GM18873 (cell line): ENCODE measurements around the gene GPX4.

Experiments used
- ATAC-seq: cut with Tn5 transposase; IDR thresholded peaks from one replicate; pipeline ENCODE4 v1.9.1; 2021; ENCODE audit warnings: mild to moderate bottlenecking, moderate library complexity, moderate number of reproducible peaks; ENCODE audit not compliant: unreplicated experiment, low FRiP score

Gene GPX4, protein sequence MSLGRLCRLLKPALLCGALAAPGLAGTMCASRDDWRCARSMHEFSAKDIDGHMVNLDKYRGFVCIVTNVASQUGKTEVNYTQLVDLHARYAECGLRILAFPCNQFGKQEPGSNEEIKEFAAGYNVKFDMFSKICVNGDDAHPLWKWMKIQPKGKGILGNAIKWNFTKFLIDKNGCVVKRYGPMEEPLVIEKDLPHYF

DNA sequence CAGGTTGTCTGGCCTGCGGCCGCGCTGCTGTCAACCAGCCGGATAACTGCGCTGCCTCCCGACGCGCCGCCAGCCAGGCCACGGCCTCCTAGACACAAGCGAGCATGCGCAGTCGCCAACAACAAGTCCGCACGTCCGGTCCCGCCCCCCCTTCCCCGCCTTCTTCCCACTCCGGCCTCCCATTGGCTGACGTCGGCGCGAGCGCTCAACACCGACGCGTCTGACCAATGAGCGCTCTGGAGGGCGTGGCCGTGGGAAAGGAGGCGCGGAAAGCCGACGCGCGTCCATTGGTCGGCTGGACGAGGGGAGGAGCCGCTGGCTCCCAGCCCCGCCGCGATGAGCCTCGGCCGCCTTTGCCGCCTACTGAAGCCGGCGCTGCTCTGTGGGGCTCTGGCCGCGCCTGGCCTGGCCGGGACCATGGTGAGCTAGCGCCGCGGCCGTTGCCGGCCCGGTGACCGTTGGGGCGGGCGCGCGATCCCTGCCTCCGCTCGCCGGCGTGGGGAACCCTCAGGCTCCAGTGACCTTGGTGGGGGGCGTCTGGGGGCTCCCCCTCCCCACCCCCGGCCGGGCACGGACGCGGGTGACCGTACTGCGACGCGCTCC lies at the start of gene GPX4:
GPX4 (plus strand) TSS at position 287 of the 603 bp plus-strand sequence; CDS start at position 337, 50 bp downstream.
- peak; percentile 45 for ATAC-seq

DNA sequence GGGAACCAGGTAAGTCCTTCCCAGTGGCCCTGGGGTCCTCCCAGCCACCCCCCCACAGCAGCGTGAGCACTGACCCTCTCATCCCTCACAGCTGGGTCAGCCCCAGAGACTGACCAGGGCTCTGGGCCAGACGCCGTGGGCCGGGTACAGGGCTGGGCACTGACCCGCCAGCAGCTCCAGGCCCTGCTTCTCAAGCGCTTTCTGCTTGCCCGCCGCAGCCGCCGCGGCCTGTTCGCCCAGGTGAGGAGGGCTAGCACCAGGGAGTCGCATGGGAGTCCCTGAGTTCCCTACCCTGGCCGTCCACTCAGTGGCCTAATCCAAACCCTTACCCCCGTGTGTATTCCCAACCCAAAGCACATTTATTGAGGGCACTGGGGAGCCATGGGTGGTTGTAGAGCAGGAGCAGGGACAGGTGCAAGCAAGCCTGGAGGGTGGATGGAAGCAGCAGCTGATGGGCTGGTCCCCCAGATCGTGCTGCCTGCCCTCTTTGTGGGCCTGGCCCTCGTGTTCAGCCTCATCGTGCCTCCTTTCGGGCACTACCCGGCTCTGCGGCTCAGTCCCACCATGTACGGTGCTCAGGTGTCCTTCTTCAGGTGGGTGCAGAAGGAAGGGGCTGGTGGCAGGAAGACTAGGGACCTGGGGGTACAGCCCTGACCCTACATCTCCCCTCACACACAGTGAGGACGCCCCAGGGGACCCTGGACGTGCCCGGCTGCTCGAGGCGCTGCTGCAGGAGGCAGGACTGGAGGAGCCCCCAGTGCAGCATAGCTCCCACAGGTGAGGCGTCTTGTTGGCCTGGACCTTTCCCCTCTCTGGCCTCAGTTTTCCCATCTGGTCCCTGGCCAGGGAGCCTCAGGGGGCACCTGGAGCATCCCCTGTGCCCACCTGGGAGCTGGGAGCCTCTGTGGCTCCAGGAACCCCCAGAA lies 49.4 kb upstream of the GPX4 start:
- ATAC-seq = no peak

DNA sequence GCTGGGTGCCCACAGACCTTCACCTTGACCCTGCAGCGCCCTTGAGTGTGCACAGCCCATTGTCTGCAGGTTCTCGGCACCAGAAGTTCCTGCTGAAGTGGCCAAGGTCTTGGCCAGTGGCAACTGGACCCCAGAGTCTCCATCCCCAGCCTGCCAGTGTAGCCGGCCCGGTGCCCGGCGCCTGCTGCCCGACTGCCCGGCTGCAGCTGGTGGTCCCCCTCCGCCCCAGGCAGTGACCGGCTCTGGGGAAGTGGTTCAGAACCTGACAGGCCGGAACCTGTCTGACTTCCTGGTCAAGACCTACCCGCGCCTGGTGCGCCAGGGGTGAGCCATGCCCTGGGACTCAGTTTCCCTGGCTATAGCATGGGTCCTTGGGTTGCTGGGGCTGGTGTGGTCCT lies 48.8 kb upstream of the GPX4 start:
- no peak for ATAC-seq

DNA sequence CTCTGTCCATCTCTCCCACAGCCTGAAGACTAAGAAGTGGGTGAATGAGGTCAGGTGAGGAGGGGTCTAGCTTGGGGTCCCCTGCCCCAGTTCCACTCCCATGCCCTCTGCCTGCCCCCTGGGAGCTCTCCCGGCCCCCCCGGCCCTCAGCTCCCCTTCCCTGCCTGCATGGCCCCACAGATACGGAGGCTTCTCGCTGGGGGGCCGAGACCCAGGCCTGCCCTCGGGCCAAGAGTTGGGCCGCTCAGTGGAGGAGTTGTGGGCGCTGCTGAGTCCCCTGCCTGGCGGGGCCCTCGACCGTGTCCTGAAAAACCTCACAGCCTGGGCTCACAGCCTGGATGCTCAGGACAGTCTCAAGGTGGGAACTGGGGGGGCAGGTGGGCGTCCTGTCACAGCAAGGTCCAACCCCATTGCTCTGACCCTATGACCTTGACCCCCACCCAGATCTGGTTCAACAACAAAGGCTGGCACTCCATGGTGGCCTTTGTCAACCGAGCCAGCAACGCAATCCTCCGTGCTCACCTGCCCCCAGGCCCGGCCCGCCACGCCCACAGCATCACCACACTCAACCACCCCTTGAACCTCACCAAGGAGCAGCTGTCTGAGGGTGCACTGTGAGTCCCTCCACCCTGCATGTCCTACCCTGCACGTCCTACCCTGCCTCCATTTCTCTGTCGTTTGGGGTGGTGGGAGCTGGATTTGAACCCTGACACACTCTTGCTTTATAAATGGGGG lies 47.7 kb upstream of the GPX4 start:
- ATAC-seq = no peak

DNA sequence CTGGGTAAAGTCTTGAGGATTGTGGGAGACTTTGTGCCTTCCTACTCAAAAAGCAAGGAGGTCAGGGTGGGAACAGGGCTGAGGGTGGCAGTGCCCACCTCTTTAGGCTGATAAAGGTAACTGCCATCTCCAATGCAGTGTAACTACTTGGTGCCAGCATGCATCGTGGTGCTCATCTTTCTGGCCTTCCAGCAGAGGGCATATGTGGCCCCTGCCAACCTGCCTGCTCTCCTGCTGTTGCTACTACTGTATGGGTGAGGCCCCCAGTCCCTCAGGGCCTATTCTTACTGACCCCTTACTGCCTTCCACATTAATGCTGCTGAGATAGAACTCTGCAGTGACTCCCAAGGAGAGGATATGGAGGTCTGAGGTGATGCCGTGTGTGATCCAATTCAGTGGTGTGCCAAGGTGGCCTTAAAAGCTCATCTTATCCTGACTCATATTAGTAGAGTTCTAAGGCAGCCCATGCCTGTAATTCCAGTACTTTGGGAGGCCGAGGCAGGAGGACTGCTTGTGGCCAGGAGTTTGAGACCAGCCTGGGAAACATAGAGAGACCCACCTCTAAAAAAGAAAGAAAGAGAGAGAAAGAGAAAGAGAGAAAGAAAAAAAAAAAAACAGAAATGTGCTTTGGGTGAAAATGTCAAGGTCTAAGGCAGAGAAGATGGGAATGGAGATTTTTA lies 46.5 kb upstream of the GPX4 start:
- no peak for ATAC-seq

DNA sequence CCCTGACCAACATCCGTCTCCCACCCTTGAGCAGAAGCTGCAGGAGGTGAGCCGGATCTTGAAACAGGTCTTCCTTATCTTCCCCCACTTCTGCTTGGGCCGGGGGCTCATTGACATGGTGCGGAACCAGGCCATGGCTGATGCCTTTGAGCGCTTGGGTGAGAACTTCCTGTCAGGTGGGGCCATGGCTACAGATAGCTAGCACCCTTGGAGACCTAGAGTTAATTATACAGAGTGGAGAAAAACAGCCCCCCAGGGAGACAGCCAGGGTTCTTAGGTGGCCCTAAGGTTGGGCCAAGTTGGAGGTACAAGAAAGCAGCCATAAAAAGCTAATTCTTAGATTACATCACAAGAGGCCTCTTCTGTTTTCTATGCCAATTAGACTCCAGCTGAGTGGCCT lies 45.7 kb upstream of the GPX4 start:
- no peak for ATAC-seq

DNA sequence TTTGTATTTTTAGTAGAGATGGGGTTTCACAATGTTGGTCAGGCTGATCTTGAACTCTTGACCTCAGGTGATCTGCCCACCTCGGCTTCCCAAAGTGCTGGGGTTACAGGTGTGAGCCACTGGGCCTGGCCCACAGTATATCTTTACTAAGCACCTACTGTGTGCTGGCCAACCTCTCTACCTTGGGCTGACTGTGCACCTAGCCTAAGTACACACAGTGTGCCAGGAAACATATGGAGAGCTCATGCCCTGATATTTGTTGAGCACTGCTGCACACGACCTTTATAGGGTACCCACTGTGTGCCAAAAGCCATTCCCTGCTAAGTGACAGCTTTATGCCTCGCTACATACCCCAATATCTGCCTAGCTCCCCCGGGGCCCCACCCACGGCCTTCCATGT lies 43.1 kb upstream of the GPX4 start:
- ATAC-seq = no peak

DNA sequence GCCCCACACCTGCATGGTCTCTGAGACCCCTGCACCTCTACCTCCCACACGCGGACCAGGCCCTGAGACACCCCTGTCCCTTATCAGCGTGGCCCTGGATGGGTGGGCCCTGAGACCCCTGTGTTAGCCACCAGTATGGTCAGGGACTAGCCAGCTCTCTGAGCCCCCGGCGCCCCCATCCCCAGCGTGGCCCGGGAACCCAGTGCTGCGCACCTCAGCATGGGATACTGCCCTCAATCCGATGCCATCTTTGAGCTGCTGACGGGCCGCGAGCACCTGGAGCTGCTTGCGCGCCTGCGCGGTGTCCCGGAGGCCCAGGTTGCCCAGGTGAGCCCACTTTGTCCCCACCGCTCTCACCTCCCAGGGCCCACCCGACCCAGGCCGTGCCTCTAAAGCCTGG lies 41.8 kb upstream of the GPX4 start:
- ATAC-seq = no peak

DNA sequence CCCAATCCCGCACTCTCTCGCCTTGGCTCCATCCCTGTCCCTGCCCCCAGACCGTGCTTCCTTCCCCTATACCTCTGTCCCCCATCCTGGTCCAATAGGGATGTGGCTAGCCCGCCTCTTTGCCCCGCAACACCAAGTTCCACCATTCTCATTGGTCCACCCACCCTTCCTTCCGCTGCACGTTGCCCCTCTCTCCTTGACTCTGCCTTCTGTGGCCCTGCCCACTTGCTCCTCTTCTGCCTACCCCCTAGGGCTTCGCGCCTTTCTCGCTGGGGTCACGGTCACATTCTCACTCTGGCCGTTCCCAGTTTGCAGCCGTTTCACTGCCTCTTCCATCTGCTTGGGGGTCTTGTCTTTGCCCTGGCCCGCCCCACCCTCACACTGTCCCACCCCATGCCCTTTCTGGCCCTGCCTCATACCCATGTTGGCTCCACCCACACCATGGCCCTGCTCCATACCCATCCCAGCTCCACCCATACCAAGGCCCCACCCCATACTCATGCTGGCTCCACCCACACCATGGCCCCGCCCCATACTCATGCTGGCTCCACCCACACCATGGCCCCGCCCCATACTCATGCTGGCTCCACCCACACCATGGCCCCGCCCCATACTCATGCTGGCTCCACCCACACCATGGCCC lies 41.3 kb upstream of the GPX4 start:
- ATAC-seq = no peak

DNA sequence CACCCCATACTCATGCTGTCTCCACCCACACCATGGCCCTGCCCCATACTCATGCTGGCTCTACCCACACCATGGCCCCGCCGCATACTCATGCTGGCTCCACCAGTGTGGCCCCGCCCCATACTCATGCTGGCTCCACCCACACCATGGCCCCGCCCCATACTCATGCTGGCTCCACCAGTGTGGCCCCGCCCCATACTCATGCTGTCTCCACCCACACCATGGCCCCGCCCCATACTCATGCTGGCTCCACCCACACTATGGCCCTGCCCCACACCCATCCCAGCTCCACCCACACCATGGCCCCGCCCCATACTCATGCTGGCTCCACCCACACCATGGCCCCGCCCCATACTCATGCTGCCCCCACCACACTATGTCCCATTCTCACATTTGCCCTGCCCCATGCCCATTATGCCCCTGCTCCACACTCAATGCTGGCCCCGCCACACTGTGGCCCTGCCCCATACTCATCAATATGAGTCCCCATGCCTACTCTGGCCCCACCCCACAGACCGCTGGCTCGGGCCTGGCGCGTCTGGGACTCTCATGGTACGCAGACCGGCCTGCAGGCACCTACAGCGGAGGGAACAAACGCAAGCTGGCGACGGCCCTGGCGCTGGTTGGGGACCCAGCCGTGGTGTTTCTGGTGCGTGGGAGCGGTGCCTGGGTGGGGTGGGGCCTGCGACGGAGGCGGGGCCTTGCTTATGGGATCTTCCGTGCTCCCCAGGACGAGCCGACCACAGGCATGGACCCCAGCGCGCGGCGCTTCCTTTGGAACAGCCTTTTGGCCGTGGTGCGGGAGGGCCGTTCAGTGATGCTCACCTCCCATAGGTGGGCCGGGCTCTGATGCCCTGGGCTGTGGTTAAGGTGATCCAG lies 40.5 kb upstream of the GPX4 start:
- no peak for ATAC-seq

DNA sequence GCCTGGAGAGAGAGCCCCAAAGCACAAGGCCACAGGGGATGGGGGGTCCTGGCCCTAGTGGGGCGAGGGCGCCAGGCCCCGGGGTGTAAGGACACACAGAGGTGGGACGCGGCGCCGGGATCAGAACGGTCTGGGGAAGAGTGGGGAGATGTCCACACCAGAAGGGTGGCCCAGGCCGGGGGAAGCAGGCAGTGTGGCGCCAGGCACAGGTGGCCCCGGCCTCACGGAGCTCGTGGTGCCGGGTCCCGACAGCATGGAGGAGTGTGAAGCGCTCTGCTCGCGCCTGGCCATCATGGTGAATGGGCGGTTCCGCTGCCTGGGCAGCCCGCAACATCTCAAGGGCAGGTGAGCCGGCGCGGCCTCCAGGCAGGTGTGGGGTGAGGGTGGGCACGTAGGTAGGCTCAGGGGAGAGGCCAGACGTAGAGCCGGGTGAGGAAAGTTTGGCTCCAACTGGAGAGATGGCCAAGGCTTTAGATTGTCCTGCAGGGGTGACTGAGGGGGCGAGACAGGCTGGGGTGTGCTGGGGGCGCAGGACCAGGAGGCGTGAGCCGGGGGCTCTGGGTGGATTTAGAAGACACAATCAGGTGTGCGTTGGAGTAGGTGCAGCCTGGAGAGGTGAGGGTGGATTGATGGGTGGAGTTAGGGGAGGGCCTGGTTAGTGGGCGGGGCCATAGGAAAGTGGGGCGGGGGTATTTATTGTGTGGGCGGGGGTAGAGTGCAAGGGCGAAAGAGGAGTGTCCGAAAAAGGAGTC lies 39.7 kb upstream of the GPX4 start:
- ATAC-seq = no peak

DNA sequence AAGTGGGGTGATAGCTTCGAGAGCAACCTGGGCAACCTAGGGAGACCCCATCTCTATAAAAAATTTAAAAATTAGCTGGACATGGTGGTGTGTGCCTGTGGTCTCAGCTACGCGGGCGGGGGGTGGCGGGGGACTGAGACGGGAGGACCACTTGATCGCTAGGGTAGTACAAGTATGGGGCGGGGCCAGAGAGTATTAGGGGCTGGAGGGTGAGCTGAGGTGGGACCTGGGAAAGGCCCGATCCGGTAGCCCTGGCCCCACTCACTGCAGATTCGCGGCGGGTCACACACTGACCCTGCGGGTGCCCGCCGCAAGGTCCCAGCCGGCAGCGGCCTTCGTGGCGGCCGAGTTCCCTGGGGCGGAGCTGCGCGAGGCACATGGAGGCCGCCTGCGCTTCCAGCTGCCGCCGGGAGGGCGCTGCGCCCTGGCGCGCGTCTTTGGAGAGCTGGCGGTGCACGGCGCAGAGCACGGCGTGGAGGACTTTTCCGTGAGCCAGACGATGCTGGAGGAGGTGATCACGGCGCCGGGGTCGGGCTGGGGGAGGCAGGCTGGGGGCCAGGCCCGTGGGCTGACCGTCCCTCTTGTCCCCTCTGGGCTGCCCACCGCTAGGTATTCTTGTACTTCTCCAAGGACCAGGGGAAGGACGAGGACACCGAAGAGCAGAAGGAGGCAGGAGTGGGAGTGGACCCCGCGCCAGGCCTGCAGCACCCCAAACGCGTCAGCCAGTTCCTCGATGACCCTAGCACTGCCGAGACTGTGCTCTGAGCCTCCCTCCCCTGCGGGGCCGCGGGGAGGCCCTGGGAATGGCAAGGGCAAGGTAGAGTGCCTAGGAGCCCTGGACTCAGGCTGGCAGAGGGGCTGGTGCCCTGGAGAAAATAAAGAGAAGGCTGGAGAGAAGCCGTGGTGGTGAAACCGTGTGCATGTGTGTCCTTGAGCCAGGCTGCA lies 38.9 kb upstream of the GPX4 start:
- no peak for ATAC-seq

DNA sequence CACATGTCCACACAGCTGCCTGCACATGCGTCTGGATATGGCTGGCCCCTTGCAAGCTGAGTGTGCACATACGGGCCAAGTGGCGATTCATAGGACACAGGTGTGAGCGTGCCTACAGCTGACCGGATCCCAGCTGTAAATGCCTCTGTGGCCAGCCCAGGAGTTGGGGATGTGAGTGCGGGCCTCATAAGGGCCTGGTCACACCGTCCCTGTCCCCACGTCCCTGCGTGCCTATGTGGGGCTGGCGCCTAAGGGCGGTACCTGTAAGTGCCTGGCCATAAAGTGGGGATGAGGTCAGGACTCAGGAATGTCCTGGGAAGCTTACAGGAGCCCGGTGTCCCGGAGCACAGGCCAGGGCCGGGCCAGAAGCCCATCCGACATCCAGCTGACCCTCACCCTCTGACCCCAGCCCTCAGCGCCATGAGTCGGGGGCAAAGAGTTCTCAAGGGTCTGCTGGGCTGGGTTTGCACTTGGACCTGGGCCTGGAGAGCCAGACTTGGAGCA lies 38.1 kb upstream of the GPX4 start:
- no peak for ATAC-seq

DNA sequence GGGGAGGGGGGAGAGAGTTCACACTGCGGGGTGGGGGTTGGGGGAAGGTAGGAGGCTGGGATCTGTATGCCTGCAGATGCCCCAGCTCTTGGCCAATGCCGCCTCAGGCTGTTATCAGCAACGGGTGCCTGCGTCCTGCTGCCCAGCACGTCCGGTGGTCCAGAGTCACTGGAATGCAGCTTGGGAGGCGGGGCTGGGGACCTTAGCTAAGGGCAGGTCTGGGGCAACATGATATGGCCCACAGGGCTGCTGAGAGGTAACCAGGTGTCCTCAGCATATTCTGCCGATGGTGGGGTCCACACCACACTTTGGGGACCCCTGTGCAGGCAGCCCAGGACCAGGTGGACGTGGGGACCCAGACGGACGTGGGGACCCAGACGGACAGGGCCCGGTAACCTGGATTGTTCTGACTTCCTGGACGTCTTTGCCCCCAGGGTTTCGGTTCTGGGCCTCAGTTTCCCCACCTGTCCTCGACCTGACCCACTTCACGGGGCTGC lies 37.5 kb upstream of the GPX4 start:
- no peak for ATAC-seq

DNA sequence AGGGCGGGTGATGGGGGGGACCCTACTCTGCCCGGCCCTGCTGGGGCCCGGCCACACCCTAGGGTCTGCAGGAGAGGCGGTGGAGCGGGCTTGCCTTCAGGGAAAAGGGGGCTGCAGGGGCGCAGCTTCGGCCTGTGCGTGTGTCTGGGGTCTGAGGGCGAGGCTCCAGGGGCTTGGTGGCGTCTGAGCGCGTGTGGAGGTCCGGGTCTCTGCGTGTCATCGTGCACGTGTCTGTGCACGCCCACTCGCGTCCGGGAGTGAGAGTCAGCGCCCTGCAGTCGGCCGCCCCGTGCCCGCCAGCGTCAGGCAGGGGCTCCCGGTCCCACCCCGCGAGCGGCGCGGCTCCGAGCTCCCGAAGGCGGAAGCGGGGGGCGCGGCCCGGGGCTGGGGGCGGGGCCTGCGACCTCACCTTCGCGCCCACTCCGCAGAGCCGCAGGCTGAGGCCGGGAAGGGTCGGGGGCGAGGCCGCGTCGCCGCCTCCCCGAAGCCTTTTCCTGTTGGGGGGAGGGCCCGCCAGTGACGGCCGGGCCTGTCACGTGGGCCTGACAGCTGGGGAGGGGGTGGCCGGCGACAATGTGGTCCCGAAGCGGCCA lies 37.0 kb upstream of the GPX4 start, which contains the start of gene ARHGAP45:
ARHGAP45 (plus strand) TSS at position 420 of the 593 bp plus-strand sequence. CDS start 239 bp downstream, outside the sequence.
- no peak for ATAC-seq

DNA sequence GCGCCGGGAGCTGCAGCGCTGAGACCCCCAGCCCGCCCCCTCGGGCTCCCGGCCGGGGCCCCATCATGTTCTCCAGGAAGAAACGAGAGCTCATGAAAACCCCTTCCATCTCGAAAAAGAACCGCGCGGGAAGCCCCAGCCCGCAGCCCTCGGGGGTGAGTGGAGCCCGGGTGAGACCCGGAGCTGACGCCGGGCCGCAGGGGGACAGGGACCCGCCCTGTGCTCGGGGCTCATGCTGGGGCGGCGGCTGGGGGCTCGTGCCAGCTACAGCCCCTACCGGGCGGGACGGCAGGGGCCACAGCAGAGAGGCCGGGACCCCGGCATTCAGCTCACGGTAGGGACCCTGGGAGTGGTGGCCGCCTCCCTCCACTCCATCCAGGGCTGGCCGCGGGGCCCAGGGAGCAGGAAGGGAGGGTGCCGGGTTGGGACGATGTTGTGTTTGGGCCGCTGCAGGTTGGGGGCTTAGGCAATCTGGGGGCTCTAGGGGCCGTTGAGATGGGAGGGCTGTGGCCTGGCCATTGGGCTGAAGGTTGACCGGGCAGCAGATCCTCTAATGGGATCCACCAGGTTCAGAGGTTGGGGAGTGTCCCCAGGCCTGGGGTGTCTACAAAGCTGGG lies 36.3 kb upstream of the GPX4 start:
- ATAC-seq = no peak
